G401 (cell line): ENCODE data around the gene C1RL. TPM values are rescaled to one million over a fixed set of nuclear protein-coding genes. Genes with fewer than 3 reads are reported as not detected.
"Not testable (repeated sequence)": the region's sequence is repeated elsewhere in the genome, so short reads cannot be mapped to it uniquely, and the experiment has no call there.

Experiments used
- DNase-seq: peaks from one replicate; pipeline ENCODE4 v3.0.0-alpha.2; 2015; ENCODE audit warnings: low spot score
- in situ Hi-C: cut with HindIII; loops from 2 replicates; pipeline ENCODE4 v1.10.0; 2016; ENCODE audit warnings: low sequenced_read_pairs, mixed read lengths
- total RNA-seq: library from RNA; depleted of rRNA; stranded (reverse); fragments of >200 nt; shearing (Covaris generic); gene quantifications from 2 replicates; pipeline ENCODE4 v1.2.3, GENCODE V29; 2014

Gene C1RL
- total RNA-seq, 1 experiment from 2014 or later, result 5.4 TPM

DNA sequence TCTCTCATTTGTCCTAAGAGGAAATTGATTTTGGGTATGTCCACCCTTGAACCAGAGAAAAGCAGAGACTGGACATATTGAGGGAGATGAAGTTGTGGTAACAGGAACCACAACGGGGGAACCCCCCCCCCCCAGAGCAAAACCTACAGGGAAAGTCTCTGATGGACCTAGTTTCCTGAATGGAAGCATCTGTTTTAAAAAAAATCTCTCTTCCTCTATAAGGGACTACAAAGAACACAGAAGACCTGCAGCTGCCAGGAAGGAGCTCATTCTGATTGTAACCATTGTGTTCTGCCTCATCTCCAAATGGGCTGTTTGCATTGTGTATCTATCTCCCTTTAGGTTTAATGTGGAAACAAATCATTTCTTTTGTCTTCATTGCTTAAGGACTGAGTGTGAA is 35.1 kb downstream of the C1RL start:
- no peak for DNase-seq
- in situ Hi-C loops, result no loop called here

DNA sequence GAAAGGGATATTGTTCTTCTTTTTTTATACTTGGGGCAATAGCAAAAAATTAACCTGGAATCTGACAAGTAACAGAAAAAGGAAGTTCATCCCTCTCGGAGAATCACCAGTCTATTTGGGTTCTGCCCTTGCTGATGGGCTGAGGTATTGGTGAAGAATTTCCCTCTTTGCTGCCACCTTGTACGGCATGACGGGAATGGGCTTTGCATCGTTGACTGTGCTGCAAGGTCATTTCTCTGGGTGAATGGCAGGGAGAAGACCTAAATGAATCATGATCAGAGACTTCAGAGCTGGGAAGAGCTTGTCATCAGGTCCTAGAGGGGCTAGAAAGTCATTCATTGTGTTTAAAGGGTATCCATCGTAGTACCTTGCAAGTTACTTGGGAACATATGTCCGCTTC is 36.5 kb downstream of the C1RL start:
- DNase-seq, result no peak
- in situ Hi-C loops, result no loop called here

DNA sequence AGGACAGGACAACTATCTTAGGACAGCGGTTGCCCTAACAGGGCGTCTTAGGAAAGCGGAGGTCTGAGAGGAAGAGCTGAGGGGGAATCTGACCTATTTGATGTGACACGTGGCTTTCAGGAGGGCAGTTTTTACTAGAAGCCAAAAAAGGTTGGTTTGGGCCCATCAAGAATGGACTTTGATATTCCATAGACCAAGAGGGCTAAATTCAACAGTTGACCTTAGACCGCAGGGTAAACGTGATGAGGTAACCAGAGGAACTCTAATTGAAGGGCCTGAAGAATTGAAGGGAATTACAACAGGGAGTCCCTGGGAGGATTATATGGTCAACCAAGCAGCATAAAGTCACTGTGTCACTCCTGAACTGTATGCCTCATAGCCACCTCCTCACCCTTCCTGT is 37.0 kb downstream of the C1RL start:
- in situ Hi-C loops, result no loop called here
- DNase-seq, result no peak

GRCh38 chr12:7069386-7069785 is 39.6 kb downstream of the C1RL start:
- no peak for DNase-seq
- in situ Hi-C loops, result no loop called here

GRCh38 chr12:7068994-7069346 is 40.0 kb downstream of the C1RL start:
- in situ Hi-C loops, result no loop called here

DNA sequence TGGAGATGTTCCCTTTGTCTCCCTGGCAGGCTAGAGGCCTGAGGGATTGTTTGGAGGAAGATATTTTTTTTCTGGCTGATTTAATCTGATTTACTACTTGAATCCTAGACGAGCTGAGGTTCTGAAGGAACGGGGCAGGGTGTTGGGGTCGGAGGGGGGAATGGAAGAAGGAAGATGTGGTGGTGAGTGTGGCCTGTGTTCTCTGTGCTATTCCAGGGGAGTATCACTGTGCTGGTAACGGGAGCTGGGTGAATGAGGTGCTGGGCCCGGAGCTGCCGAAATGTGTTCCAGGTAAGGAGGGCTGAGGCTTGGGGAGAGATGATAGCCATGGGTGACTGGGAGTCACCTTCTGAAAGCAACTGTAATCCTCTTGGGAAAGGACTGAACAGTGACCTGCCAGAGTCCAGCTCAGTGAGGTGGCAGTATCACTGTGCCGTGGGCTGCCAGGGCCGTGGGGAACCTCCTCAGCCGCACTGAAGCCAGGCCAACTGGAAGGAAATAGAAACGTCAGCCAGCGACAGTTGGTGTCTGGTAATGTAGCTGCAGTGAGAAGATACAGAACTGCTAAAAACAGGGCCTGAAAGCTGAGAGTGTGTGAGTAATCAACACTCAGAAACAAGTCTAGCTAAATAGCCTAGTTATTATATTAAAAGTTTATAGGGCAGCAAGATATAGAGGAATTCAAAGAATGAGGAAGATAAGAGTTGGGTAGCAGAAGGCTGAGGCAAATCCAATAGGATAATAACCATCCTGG is 40.6 kb downstream of the C1RL start:
- in situ Hi-C loops, result no loop called here
- DNase-seq, result peak; percentile 92

More at GRCh38 chr12:7068994-7069346, 40.0 kb downstream of the C1RL start:
- peak; percentile 5 for DNase-seq

DNA sequence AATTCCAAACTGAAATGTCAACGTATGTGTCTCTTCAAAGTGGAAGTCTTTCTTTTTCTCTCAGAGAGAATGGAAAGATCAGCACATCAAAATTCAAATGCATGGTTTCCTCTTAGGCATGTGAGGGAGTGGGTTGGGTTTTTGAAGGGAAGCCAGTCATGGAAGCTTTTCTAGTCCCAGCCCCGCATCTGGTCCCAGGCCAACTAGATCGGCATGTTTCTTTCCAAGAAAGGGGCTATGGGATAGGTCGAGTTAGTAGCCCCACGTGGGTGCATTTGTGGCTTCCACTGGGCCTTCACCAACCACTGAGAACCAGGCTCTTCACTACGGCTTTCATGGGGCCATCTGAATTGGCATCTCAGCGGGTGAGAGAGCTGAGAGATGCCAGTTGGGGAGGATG is 41.9 kb downstream of the C1RL start:
- in situ Hi-C loops, result no loop called here
- DNase-seq, result no peak

GRCh38 chr12:7066596-7066995 is 42.4 kb downstream of the C1RL start:
- DNase-seq, result no peak
- in situ Hi-C loops, result no loop called here

GRCh38 chr12:7065073-7065623 is 43.9 kb downstream of the C1RL start:
- in situ Hi-C loops, result no loop called here
- DNase-seq, result no peak

DNA sequence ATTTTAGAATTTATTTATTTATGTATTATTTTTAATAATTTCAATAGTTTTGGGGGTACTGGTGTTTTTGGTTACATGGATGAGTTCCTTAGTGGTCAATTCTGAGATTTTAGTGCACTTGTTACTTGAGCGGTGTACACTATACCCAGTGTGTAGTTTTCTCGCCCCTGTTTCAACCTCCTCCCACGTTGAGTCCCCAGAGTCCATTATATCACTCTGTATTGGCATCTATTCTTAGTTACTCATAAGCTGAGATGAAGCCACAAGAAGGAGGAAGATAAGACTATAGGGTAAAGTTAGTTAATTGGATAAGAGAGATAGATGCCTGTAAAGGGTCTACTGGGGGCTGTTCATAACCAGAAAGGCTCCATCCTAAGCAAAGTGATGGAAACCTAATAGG is 44.5 kb downstream of the C1RL start:
- in situ Hi-C loops, result no loop called here
- no peak for DNase-seq

DNA sequence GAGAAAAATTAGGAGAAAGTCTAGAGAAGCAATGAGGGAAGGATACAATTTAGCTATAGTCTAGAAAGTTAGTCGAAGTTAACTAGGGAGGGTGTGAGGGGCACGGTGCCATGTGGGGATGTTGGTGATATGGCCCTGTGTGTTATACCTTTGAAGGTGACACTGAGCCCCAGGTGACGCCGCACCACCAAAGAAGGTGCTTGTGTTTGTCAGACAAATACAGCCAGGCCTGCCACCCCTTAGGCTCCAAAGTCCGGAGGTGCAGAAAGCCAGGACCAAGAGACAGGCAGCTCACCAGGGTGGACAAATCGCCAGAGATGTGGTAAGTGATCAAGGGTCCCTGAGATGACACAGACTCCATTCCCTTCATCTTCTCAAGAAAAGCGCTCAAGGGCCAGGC is 47.4 kb downstream of the C1RL start:
- no peak for DNase-seq
- in situ Hi-C loops, result no loop called here

- no peak for DNase-seq
- in situ Hi-C loops, result no loop called here
These were observed 47.9 kb downstream of the C1RL start for GRCh38 chr12:7061138-7061537.

DNA sequence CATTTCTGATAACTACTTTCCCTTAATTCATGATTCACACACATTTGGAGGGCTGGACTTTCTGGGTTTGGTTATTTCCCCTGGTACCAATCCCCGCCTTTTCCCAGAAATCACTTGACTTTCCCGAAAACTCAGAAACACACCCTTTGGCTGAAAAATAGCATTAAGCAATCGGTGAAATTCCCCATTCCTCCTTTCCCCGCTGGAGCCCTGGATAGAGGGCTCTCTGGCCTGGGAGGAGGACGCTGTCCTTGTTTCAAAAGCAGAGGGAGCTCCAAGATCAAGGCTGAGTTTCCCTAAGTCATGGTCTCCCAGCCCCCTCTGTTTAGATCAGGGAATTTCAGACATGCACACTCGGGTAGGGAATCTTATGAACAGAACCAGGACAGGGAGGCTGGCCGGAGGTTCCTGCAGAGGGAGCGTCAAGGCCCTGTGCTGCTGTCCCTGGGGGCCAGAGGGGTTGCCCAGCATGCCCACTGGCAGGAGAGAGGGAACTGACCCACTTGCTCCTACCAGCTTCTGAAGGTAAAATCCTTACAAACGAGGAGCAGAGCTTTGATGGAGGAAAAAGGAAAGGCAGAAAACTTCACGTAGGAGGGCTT is 48.6 kb downstream of the C1RL start, which contains the start of gene C1S:
C1S (plus strand) TSS at position 366 of the 602 bp plus-strand sequence. CDS start 1,195 bp downstream, outside the sequence.
- DNase-seq, result peak; percentile 74

GRCh38 chr12:7059780-7060179 is 49.2 kb downstream of the C1RL start:
- DNase-seq, result no peak
- in situ Hi-C loops, result no loop called here

More for the DNA sequence above, 48.6 kb downstream of the C1RL start, which contains the start of gene C1S:
- in situ Hi-C loops, result no loop called here

GRCh38 chr12:7058850-7059395 is 50.1 kb downstream of the C1RL start:
- no peak for DNase-seq
- in situ Hi-C loops, result no loop called here

DNA sequence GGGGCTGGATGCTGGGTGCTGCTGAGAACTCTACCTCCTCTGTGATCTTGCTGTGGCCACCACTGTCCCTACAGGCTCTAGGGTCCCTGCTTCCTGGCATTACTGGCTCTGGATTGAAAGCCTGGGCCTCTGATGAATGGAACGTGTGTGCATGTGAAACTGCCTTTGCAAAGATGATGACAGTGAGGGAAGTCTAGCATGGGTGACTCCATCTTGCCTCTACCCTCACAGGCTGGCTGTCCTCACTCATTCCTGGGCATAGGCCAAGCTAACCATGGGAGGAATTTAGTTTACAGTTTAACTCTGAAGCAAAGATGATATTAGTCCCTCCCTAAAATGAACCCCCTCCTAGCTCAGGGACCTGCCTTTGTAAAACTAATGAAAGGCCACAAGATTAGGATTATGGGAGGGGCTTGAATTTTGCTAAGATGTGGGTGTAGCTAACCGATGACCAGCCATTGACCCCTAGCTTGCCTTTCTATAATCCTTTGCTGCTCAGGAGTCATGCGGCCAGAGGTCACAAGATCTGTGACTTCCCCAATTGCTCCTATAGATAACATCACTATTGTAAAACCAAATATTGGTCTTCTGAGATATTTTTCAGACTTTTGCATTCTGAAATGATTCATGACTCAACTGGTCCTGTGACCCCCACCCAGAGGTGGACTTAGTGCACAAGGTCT is 50.7 kb downstream of the C1RL start:
- in situ Hi-C loops, result no loop called here
- no peak for DNase-seq

- DNase-seq, in situ Hi-C loops: not testable (repeated sequence)
These were observed 53.3 kb downstream of the C1RL start for GRCh38 chr12:7055736-7056135.

DNA sequence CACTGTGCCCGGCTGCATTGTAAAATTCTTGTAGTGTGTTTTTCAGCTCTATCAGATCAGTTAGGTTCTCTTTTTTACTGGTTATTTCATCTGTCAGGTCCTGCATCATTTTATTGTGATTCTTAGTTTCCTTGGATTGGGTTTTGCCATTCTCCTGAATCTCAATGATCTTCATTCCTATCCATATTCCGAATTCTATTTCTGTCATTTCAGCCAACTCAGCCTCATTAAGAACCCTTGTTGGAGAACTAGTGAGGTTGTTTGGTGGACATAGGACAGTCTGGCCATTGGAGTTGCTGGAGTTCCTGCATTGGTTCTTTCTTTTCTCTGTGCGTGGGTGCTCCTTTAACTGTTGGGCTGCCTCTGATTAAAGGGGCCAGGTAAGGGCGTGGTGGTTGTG is 54.1 kb downstream of the C1RL start:
- no peak for DNase-seq
- in situ Hi-C loops, result no loop called here

DNA sequence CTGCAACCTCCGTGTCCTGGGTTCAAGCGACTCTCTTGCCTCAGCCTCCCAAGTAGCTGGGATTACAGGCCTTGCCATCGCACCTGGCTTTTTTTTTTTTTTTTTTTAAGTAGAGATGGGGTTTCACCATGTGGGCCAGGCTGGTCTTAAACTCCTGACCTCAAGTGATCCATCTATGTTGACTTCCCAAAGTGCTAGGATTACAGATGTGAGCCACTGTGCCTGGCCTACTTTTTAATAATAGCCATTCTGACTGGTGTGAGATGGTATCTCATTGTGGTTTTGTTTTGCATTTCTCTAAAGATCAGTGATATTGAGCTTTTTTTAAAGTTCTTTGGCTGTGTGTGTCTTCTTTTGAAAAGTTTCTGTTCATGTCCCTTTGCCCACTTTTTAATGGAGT is 59.0 kb downstream of the C1RL start:
- DNase-seq, in situ Hi-C loops: not testable (repeated sequence)
